ENCODE measurements around the gene LRRN4. TPM values are rescaled to one million over a fixed set of nuclear protein-coding genes. Genes with fewer than 3 reads are reported as not detected.

LRRN4 gene
- total and polyA plus RNA-seq, 9 of the 15 experiments (the other 6 are each of a cell fraction or from before 2014, with no cell fraction given) = not detected

DNA sequence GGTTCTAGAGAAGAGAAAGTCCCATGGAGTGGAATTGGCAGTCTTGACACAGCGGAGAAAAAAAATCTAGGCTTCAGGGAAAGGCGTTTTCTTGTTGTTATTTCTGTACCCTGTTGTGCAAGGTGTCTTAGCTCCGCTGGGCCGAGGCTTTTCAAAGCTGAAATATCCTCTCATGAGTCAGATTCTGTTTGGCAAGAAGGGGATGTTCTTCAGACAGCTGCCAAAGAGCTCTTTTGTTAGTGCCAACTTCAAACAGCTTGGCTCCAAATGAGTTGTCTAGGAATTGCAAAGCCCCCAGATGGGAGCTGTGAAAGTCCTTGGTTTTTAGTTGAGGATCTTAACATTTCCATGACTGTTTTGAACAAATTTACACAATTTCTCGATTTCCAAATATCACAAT is 45.6 kb downstream of the LRRN4 start:
- WGBS (ENCODE audit: insufficient coverage, low coverage, missing lambda C conversion rate) = 17% methylated on average over 5 of the region's 5 CpGs
- in situ Hi-C loops (cut with MboI) = no loop called here
- peak overlapping the region; percentile 89 for H3K4me3 ChIP-seq
- TF ChIP-seq CEBPB (tag; IDR thresholded peaks at IDR 0.05) (peak; percentile 30; the same call in 1 of the 2 replicates), CEBPG (CRISPR knock-in tag; IDR thresholded peaks at IDR 0.05) (no peak), CEBPG (tag; conservative IDR thresholded peaks at IDR 0.05 in 1 of 2, IDR thresholded peaks at IDR 0.05 in 1 of 2) (peak in 1 of 2 experiments; percentile 22; a peak in 1 of 4 replicates), CBFA2T2 (conservative IDR thresholded peaks at IDR 0.05) (no peak)
- H3K27ac ChIP-seq (ENCODE audit: extremely low read depth, low read depth, low read length) = no peak overlapping the region
- DNase-seq (ENCODE audit: extremely low read depth in 1 of 4, low spot score in 3 of 4) (peak in 1 of 4 experiments; percentile 26), ATAC-seq (no peak), FAIRE-seq (no peak)
- no peaks in the 10 kb centered on the region for H3K27me3 ChIP-seq (ENCODE audit: control insufficient read depth in 2 of 2, insufficient read depth in 2 of 2, low read length in 2 of 2)
- BruUV-seq (replicated peaks) = no TSS peak
- intact Hi-C loops (cut with micrococcal nuclease) = no loop called here
- H3K36me3 ChIP-seq (ENCODE audit: control insufficient read depth, insufficient read depth, low read length) = peaks cover 41% of the 10 kb centered on the region; the same call in 2 of the 3 replicates
- peak overlapping the region in 1 of 2 experiments; percentile 84; a peak in 3 of 4 replicates for H3K9ac ChIP-seq (ENCODE audit: insufficient read depth in 1 of 2, low read depth in 2 of 2, low read length in 2 of 2)
- no peaks in the 10 kb centered on the region for H3K9me1 ChIP-seq (ENCODE audit: control insufficient read depth, insufficient read depth, low read length)
- peaks cover 78% of the 10 kb centered on the region for H3K79me2 ChIP-seq (ENCODE audit: control insufficient read depth, insufficient read depth, low read length)
- peaks cover 4% of the 10 kb centered on the region for H4K20me1 ChIP-seq (replicated peaks; ENCODE audit: control insufficient read depth, insufficient read depth, low read length)
- peaks cover 9 to 21% of the 10 kb centered on the region in 2 experiments; a peak in 4 of 5 replicates for H3K4me1 ChIP-seq (replicated peaks in 1 of 2; ENCODE audit: control insufficient read depth in 2 of 2, insufficient read depth in 2 of 2, low read length in 2 of 2)
- peak overlapping the region; percentile 61 for H3K4me2 ChIP-seq (ENCODE audit: insufficient read depth, low read length)
- H3K9me3 ChIP-seq (replicated peaks; ENCODE audit: control insufficient read depth, insufficient read depth, low read depth, low read length) = no peaks in the 10 kb centered on the region
- ChIA-PET CTCF (ENCODE audit: low intra/inter-chr PET ratio) (no interaction called here), POLR2A (interaction anchor here (0.6 to 1.6 kb wide), 3 partner anchors 25 to 476 kb away, joined by 3 to 4 read pairs (median 3); no protein-coding TSS in a partner anchor)
- no peak overlapping the region for H2AFZ ChIP-seq (ENCODE audit: low read depth, low read length)

DNA sequence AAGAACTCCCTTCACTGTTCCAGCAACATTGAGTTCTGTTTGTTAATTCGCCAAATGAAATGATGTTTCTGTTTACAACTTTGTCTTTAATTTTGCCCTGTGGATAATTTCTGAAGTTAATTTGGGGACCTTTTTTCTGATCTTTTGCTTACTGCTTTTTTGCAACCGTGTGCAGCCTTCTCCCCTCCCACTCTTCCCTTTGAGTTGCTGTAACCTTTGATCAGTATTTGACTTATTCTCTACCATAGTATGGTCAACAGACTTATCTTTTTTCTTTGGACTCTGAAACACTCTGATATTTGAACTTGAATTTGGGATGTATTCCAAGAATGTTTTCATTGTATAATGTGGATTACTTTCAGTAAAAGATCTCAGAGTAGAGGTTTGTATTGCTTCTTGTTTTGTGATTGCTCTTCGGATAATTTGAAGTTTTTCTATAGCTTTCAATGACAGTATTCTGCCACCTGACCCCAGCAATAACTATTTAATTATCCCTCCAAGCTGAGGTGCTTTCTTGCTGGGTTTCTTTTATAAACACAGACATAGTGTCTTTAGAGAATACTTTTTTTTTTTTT is 46.2 kb downstream of the LRRN4 start:
- WGBS (ENCODE audit: insufficient coverage, low coverage, missing lambda C conversion rate) = 2% methylated on average over 3 of the region's 3 CpGs
- H3K27ac ChIP-seq (ENCODE audit: extremely low read depth, low read depth, low read length) = peak overlapping the region; percentile 18; the same call in 1 of the 3 replicates
- H3K27me3 ChIP-seq (ENCODE audit: control insufficient read depth in 2 of 2, insufficient read depth in 2 of 2, low read length in 2 of 2) = no peaks in the 10 kb centered on the region
- ATAC-seq (no peak), DNase-seq (ENCODE audit: extremely low read depth in 1 of 4, low spot score in 3 of 4) (no peak), FAIRE-seq (no peak)
- in situ Hi-C loops (cut with MboI) (no loop called here), intact Hi-C loops (cut with micrococcal nuclease) (no loop called here)
- no peak overlapping the region for H2AFZ ChIP-seq (ENCODE audit: low read depth, low read length)
- H3K4me3 ChIP-seq = peak overlapping the region; percentile 89
- H3K4me2 ChIP-seq (ENCODE audit: insufficient read depth, low read length) = peak overlapping the region; percentile 87
- ChIA-PET CTCF (ENCODE audit: low intra/inter-chr PET ratio) (no interaction called here), POLR2A (interaction anchor here (0.6 to 1.6 kb wide), 5 partner anchors 8 to 476 kb away, joined by 3 to 5 read pairs (median 4); no protein-coding TSS in a partner anchor)
- peaks cover 37% of the 10 kb centered on the region; the same call in 2 of the 3 replicates for H3K36me3 ChIP-seq (ENCODE audit: control insufficient read depth, insufficient read depth, low read length)
- H4K20me1 ChIP-seq (replicated peaks; ENCODE audit: control insufficient read depth, insufficient read depth, low read length) = peaks cover 4% of the 10 kb centered on the region
- peak overlapping the region in 1 of 2 experiments; percentile 84; a peak in 3 of 4 replicates for H3K9ac ChIP-seq (ENCODE audit: insufficient read depth in 1 of 2, low read depth in 2 of 2, low read length in 2 of 2)
- H3K4me1 ChIP-seq (replicated peaks in 1 of 2; ENCODE audit: control insufficient read depth in 2 of 2, insufficient read depth in 2 of 2, low read length in 2 of 2) = peaks cover 9 to 18% of the 10 kb centered on the region in 2 experiments; a peak in 4 of 5 replicates
- BruUV-seq (replicated peaks) = no TSS peak
- peaks cover 71% of the 10 kb centered on the region for H3K79me2 ChIP-seq (ENCODE audit: control insufficient read depth, insufficient read depth, low read length)
- TF ChIP-seq RBM15 (IDR thresholded peaks at IDR 0.05; ENCODE audit: insufficient read depth, low read length) (no peak), CHD1 (IDR thresholded peaks at IDR 0.05; ENCODE audit: low read length) (peak; percentile 18), BCOR (IDR thresholded peaks at IDR 0.05) (no peak), C11orf30 (IDR thresholded peaks at IDR 0.05; ENCODE audit: low read depth) (no peak)
- TF ChIP-seq, protein P1, sequence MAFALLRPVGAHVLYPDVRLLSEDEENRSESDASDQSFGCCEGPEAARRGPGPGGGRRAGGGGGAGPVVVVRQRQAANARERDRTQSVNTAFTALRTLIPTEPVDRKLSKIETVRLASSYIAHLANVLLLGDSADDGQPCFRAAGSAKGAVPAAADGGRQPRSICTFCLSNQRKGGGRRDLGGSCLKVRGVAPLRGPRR (CRISPR knock-in tag; IDR thresholded peaks at IDR 0.05) = no peak
- TF ChIP-seq, protein P2, sequence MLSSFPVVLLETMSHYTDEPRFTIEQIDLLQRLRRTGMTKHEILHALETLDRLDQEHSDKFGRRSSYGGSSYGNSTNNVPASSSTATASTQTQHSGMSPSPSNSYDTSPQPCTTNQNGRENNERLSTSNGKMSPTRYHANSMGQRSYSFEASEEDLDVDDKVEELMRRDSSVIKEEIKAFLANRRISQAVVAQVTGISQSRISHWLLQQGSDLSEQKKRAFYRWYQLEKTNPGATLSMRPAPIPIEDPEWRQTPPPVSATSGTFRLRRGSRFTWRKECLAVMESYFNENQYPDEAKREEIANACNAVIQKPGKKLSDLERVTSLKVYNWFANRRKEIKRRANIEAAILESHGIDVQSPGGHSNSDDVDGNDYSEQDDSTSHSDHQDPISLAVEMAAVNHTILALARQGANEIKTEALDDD (IDR thresholded peaks at IDR 0.05) = 0 out of 2 replicates have a peak, but pooled peaks have one; percentile 10
- no peaks in the 10 kb centered on the region for H3K9me3 ChIP-seq (replicated peaks; ENCODE audit: control insufficient read depth, insufficient read depth, low read depth, low read length)
- H3K9me1 ChIP-seq (ENCODE audit: control insufficient read depth, insufficient read depth, low read length) = no peaks in the 10 kb centered on the region
